Measurements from ENCODE around the gene PCDHA11. TPM values are rescaled to one million over a fixed set of nuclear protein-coding genes. Genes with fewer than 3 reads are reported as not detected.
A peak's percentile ranks its signal among the peaks of the same experiment; 100 is the strongest.

PCDHA11 gene
- total and polyA plus RNA-seq, 2 experiments from 2014 or later, result 11.6 to 26.5 TPM

- Mint-ChIP-seq H3K36me3 (ENCODE audit: low read depth) (peaks cover 36% of the 10 kb centered on the region), H3K27me3 (ENCODE audit: insufficient read depth, low read depth, poor library complexity) (no peaks in the 10 kb centered on the region), H3K27ac (no peak overlapping the region), H3K4me3 (no peak overlapping the region; the same call in 2 of the 3 replicates), H3K9me3 (peaks cover 22% of the 10 kb centered on the region; the same call in 2 of the 3 replicates), H3K4me1 (peaks cover 18% of the 10 kb centered on the region)
- peaks cover 29% of the 10 kb centered on the region for H3K79me2 ChIP-seq (replicated peaks; ENCODE audit: insufficient read depth)
- TF ChIP-seq REST (IDR thresholded peaks at IDR 0.05; ENCODE audit: unreplicated experiment) (peak; percentile 59), CREB1 (CRISPR knock-in tag; IDR thresholded peaks at IDR 0.05; ENCODE audit: low read depth) (no peak)
- H3K27me3 ChIP-seq (ENCODE audit: insufficient read depth), result no peaks in the 10 kb centered on the region
- H3K27ac ChIP-seq (ENCODE audit: low read depth), result no peak overlapping the region
- H4K20me1 ChIP-seq (replicated peaks; ENCODE audit: insufficient read depth), result no peaks in the 10 kb centered on the region; the same call in 1 of the 2 replicates
- H2AFZ ChIP-seq, result no peak overlapping the region
- peaks cover 15% of the 10 kb centered on the region; the same call in 1 of the 2 replicates for H3K4me1 ChIP-seq (ENCODE audit: insufficient read depth)
- no peak overlapping the region for H3K4me3 ChIP-seq
- no peak overlapping the region for H3K4me2 ChIP-seq
- no peaks in the 10 kb centered on the region for H3K9me2 ChIP-seq (ENCODE audit: insufficient read depth)
- DNase-seq (ENCODE audit: low spot score), result no peak
- no peaks in the 10 kb centered on the region for H3F3A ChIP-seq (replicated peaks; ENCODE audit: low read depth)
- H3K36me3 ChIP-seq (ENCODE audit: insufficient read depth), result no peaks in the 10 kb centered on the region; the same call in 1 of the 2 replicates
- no peak for ATAC-seq
These were observed 1.8 kb downstream of the PCDHA11 start for GRCh38 chr5:140870221-140871201.

DNA sequence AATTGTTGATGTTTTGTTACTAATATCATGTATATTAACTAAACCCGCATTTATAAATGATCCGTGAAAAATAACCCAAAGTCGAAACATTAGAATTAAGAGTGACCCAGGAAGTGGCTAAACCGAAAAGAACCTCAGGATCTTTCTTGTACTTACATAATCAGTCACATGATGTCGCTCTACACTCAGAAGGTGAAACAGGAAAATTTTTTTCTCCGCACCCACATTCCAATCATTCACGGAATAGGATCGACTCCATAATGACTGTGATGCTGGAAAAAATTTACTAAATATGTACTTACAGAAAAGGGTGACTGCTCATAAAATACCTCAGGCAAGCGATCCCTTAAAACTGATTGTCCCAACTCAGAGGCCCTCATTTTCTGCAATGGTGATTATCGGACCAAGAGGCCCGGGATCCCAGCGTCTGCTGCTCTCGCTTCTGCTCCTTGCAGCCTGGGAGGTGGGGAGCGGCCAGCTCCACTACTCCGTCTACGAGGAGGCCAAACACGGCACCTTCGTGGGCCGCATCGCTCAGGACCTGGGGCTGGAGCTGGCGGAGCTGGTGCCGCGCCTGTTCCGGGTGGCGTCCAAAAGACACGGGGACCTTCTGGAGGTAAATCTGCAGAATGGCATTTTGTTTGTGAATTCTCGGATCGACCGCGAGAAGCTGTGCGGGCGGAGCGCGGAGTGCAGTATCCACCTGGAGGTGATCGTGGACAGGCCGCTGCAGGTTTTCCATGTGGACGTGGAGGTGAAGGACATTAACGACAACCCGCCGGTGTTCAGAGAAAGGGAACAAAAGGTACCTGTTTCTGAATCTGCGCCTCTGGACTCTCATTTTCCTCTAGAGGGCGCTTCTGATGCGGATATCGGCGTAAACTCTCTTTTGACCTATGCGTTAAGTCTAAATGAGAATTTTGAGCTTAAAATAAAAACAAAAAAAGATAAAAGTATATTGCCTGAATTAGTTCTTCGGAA lies 6.6 kb downstream of the PCDHA11 start, which contains the start of gene PCDHA12:
Gene PCDHA12 (plus strand): TSS at position 224 of the 981 bp plus-strand sequence. CDS start 165 bp downstream, at position 389.
- Histone ChIP-seq H4K20me1 (replicated peaks; ENCODE audit: insufficient read depth) (peaks cover 9% of the 10 kb centered on the region; the same call in 1 of the 2 replicates), H2AFZ (peak within 1 kb of the TSS; percentile 66; the same call in 1 of the 2 replicates), H3K4me1 (ENCODE audit: insufficient read depth) (peaks cover 15% of the 10 kb centered on the region; the same call in 1 of the 2 replicates), H3F3A (replicated peaks; ENCODE audit: low read depth) (no peaks in the 10 kb centered on the region), H3K36me3 (ENCODE audit: insufficient read depth) (no peaks in the 10 kb centered on the region; the same call in 1 of the 2 replicates), H3K4me3 (peak within 1 kb of the TSS; percentile 66), H3K27me3 (ENCODE audit: insufficient read depth) (no peaks in the 10 kb centered on the region), H3K27ac (ENCODE audit: low read depth) (peak within 1 kb of the TSS; percentile 67; the same call in 1 of the 2 replicates), H3K79me2 (replicated peaks; ENCODE audit: insufficient read depth) (peaks cover 48% of the 10 kb centered on the region), H3K9me2 (ENCODE audit: insufficient read depth) (no peaks in the 10 kb centered on the region), H3K4me2 (peak within 1 kb of the TSS; percentile 50)
- peaks cover 17% of the 10 kb centered on the region; the same call in 2 of the 3 replicates for H3K4me1 Mint-ChIP-seq
- ATAC-seq (peak; percentile 80), DNase-seq (ENCODE audit: low spot score) (peak; percentile 90)
- H3K36me3 Mint-ChIP-seq (ENCODE audit: low read depth), result peaks cover 29% of the 10 kb centered on the region
- H3K4me3 Mint-ChIP-seq, result peak within 1 kb of the TSS; percentile 97
- peak within 1 kb of the TSS; percentile 98 for H3K27ac Mint-ChIP-seq
- peaks cover 6% of the 10 kb centered on the region; the same call in 1 of the 3 replicates for H3K9me3 Mint-ChIP-seq
- peaks cover 3% of the 10 kb centered on the region for H3K27me3 Mint-ChIP-seq (ENCODE audit: insufficient read depth, low read depth, poor library complexity)
- no peak for TF ChIP-seq EZH2 (IDR thresholded peaks at IDR 0.05; ENCODE audit: low read depth, unreplicated experiment)
- TF ChIP-seq JUNB (IDR thresholded peaks at IDR 0.05; ENCODE audit: unreplicated experiment), result no peak
- no peak for TF ChIP-seq REST (IDR thresholded peaks at IDR 0.05; ENCODE audit: unreplicated experiment)

Data from GM23338 (cell line).